HEK293 (cell line): Measurements from ENCODE around the gene FSTL4.

Experiments
- BCL11A ChIP-seq: fragments of 450-650 bp; formaldehyde crosslinking; IDR thresholded peaks from 2 replicates; pipeline ENCODE4 v1.5.1; 2016; ENCODE audit warnings: low read depth, missing biosample characterization, missing genetic modification characterization
- SETDB1 ChIP-seq: IDR thresholded peaks from one replicate; pipeline ENCODE4 v1.6.1; 2017; ENCODE audit warnings: mild to moderate bottlenecking, low read length, moderate library complexity, mixed read lengths; ENCODE audit not compliant: insufficient read length
- SP3 ChIP-seq: fragments of 450-650 bp; formaldehyde crosslinking; IDR thresholded peaks from 2 replicates; pipeline ENCODE4 v1.5.1; 2016; ENCODE audit warnings: missing biosample characterization, missing genetic modification characterization
- YY1 ChIP-seq: fragments of 450-650 bp; formaldehyde crosslinking; IDR thresholded peaks from 2 replicates; pipeline ENCODE4 v1.5.1; 2018; ENCODE audit warnings: missing biosample characterization, missing genetic modification characterization
- ZFP37 ChIP-seq: fragments of 450-650 bp; formaldehyde crosslinking; IDR thresholded peaks from 2 replicates; pipeline ENCODE4 v1.5.1; 2016; ENCODE audit warnings: missing biosample characterization, missing genetic modification characterization
- ZNF121 ChIP-seq: fragments of 450-650 bp; formaldehyde crosslinking; IDR thresholded peaks from 2 replicates; pipeline ENCODE4 v1.5.1; 2016; ENCODE audit warnings: missing biosample characterization, missing genetic modification characterization
- ZNF311 ChIP-seq: fragments of 450-650 bp; formaldehyde crosslinking; IDR thresholded peaks from 2 replicates; pipeline ENCODE4 v1.5.1; 2017; ENCODE audit warnings: missing biosample characterization, missing genetic modification characterization, borderline replicate concordance
- TF ChIP-seq, protein P1 (sequence below): fragments of 450-650 bp; formaldehyde crosslinking; IDR thresholded peaks from 2 replicates; pipeline ENCODE4 v1.5.1; 2016; ENCODE audit warnings: missing biosample characterization, missing genetic modification characterization

DNA sequence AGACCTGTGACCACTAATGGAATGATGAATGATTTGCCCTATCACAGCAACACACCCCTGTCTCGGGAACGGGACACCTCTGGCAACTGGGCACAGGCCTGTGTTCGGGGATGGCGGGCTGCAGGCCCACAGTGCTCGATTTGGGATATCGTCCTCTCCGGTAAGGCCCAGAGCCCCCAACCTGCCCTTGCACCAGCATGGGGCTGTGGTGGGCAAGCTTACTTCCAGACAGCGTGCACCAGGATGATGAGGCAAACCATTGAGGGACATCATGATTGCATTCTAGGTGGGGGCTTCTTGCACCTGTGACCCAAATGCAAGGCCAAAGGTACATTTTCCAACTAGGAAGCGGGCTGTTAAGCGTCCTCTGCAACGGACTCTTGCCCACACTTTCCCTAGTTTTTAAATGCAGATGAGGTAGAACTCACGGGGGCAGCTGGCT lies 275.4 kb downstream of the FSTL4 start:
- TF ChIP-seq, protein P1, sequence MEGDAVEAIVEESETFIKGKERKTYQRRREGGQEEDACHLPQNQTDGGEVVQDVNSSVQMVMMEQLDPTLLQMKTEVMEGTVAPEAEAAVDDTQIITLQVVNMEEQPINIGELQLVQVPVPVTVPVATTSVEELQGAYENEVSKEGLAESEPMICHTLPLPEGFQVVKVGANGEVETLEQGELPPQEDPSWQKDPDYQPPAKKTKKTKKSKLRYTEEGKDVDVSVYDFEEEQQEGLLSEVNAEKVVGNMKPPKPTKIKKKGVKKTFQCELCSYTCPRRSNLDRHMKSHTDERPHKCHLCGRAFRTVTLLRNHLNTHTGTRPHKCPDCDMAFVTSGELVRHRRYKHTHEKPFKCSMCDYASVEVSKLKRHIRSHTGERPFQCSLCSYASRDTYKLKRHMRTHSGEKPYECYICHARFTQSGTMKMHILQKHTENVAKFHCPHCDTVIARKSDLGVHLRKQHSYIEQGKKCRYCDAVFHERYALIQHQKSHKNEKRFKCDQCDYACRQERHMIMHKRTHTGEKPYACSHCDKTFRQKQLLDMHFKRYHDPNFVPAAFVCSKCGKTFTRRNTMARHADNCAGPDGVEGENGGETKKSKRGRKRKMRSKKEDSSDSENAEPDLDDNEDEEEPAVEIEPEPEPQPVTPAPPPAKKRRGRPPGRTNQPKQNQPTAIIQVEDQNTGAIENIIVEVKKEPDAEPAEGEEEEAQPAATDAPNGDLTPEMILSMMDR (tag by site-specific recombination): no peak
- TF ChIP-seq ZNF311 (tag by site-specific recombination) (no peak), ZNF121 (tag by site-specific recombination) (no peak), BCL11A (tag by site-specific recombination) (no peak), SP3 (tag by site-specific recombination) (no peak), SETDB1 (no peak), YY1 (tag by site-specific recombination) (no peak), ZFP37 (tag by site-specific recombination) (no peak)
